ENCODE results near the gene TCTA.
A peak's percentile ranks its signal among the peaks of the same experiment; 100 is the strongest.

TCTA gene

GRCh38 chr3:49411535-49411967 lies 672 bp upstream of the TCTA start:
- no peak for TF ChIP-seq CTCF (IDR thresholded peaks at IDR 0.05; ENCODE audit: low read depth, low read length, missing control alignments)
- H3K4me3 ChIP-seq (ENCODE audit: low read depth, low read length): peak overlapping the region; percentile 79
- DNase-seq: no peak
- peak overlapping the region; percentile 96 for H3K27ac ChIP-seq
- in situ Hi-C loops (cut with HindIII; ENCODE audit: low pct_ligation_motif_present, low sequenced_read_pairs): no loop called here
- peaks cover 11% of the 10 kb centered on the region for H3K36me3 ChIP-seq (replicated peaks)
- no peaks in the 10 kb centered on the region for H3K27me3 ChIP-seq (replicated peaks)

- DNase-seq: no peak
- no peak for TF ChIP-seq CTCF (IDR thresholded peaks at IDR 0.05; ENCODE audit: low read depth, low read length, missing control alignments)
- Histone ChIP-seq H3K27me3 (replicated peaks) (no peaks in the 10 kb centered on the region), H3K27ac (peak overlapping the region; percentile 97), H3K36me3 (replicated peaks) (peaks cover 11% of the 10 kb centered on the region), H3K4me3 (ENCODE audit: low read depth, low read length) (peak overlapping the region; percentile 89)
- in situ Hi-C loops (cut with HindIII; ENCODE audit: low pct_ligation_motif_present, low sequenced_read_pairs): no loop called here
Measured at GRCh38 chr3:49412632-49413337, 562 bp downstream of the TCTA start.

- in situ Hi-C loops (cut with HindIII; ENCODE audit: low pct_ligation_motif_present, low sequenced_read_pairs): no loop called here
- H3K36me3 ChIP-seq (replicated peaks): peaks cover 11% of the 10 kb centered on the region
- no peak for DNase-seq
Measured at GRCh38 chr3:49413338-49413734, 1.1 kb downstream of the TCTA start.

GRCh38 chr3:49414753-49415152 lies 2.5 kb downstream of the TCTA start:
- Histone ChIP-seq H3K27me3 (replicated peaks) (no peaks in the 10 kb centered on the region), H3K27ac (no peak overlapping the region), H3K36me3 (replicated peaks) (peaks cover 11% of the 10 kb centered on the region), H3K4me3 (ENCODE audit: low read depth, low read length) (no peak overlapping the region)
- in situ Hi-C loops (cut with HindIII; ENCODE audit: low pct_ligation_motif_present, low sequenced_read_pairs): no loop called here
- DNase-seq: no peak
- TF ChIP-seq CTCF (IDR thresholded peaks at IDR 0.05; ENCODE audit: low read depth, low read length, missing control alignments): no peak

More at GRCh38 chr3:49413338-49413734, 1.1 kb downstream of the TCTA start:
- no peak for TF ChIP-seq CTCF (IDR thresholded peaks at IDR 0.05; ENCODE audit: low read depth, low read length, missing control alignments)
- H3K27ac ChIP-seq: no peak overlapping the region
- no peaks in the 10 kb centered on the region for H3K27me3 ChIP-seq (replicated peaks)
- peak overlapping the region; percentile 89 for H3K4me3 ChIP-seq (ENCODE audit: low read depth, low read length)

- H3K27ac ChIP-seq: peak overlapping the region; percentile 2
- H3K4me3 ChIP-seq (ENCODE audit: low read depth, low read length): no peak overlapping the region
- in situ Hi-C loops (cut with HindIII; ENCODE audit: low pct_ligation_motif_present, low sequenced_read_pairs): no loop called here
- no peak for TF ChIP-seq CTCF (IDR thresholded peaks at IDR 0.05; ENCODE audit: low read depth, low read length, missing control alignments)
- DNase-seq: no peak
- H3K36me3 ChIP-seq (replicated peaks): peaks cover 11% of the 10 kb centered on the region
- H3K27me3 ChIP-seq (replicated peaks): no peaks in the 10 kb centered on the region
Measured at GRCh38 chr3:49415931-49416601, 3.8 kb downstream of the TCTA start.

Data from brain microvascular endothelial cell (primary cell).